DOHH2 (cell line): Measurements from ENCODE around the gene EYA4.

Source experiments
- H3F3A ChIP-seq: fragments of 200-600 bp; sonication (generic), shearing (Covaris generic); 2 replicates; pipeline ENCODE4 v1.6.0; 2016; ENCODE audit warnings: antibody characterized with exemption, mild to moderate bottlenecking; ENCODE audit not compliant: control insufficient read depth, insufficient read depth
- H3K27ac ChIP-seq: fragments of 200-600 bp; sonication (generic); 2 replicates; pipeline ENCODE4 v1.5.1; 2014; ENCODE audit warnings: low read depth, mild to moderate bottlenecking, low read length, moderate library complexity
- H3K27me3 ChIP-seq: fragments of 200-600 bp; sonication (generic); 2 replicates; pipeline ENCODE4 v1.6.1; 2014; ENCODE audit warnings: mild to moderate bottlenecking, low read length, mixed read lengths; ENCODE audit not compliant: control insufficient read depth
- H3K36me3 ChIP-seq: fragments of 200-600 bp; sonication (generic); 2 replicates; pipeline ENCODE4 v1.6.1; 2014; ENCODE audit warnings: mild to moderate bottlenecking, low read length, moderate library complexity, mixed read lengths; ENCODE audit not compliant: control insufficient read depth
- H3K4me1 ChIP-seq: fragments of 200-600 bp; sonication (generic); 2 replicates; pipeline ENCODE4 v1.6.1; 2014; ENCODE audit warnings: mild to moderate bottlenecking, low read length, mixed read lengths; ENCODE audit not compliant: control insufficient read depth
- H3K4me2 ChIP-seq: fragments of 200-600 bp; sonication (generic); 2 replicates; pipeline ENCODE4 v1.6.0; 2014; ENCODE audit warnings: mild to moderate bottlenecking, low read length, moderate library complexity
- H3K4me3 ChIP-seq: fragments of 200-600 bp; sonication (generic); 2 replicates; pipeline ENCODE4 v1.5.1; 2014; ENCODE audit warnings: mild to moderate bottlenecking, low read length, mixed read lengths
- H3K79me2 ChIP-seq: fragments of 200-600 bp; sonication (generic); 2 replicates; pipeline ENCODE4 v1.6.1; 2014; ENCODE audit warnings: mild to moderate bottlenecking, low read length, mixed read lengths; ENCODE audit not compliant: control insufficient read depth
- H3K9me2 ChIP-seq: fragments of 200-600 bp; sonication (generic); replicated peaks from 2 replicates; pipeline ENCODE4 v1.6.1; 2014; ENCODE audit warnings: mild to moderate bottlenecking, low read length, mixed read lengths; ENCODE audit not compliant: control insufficient read depth
- H3K9me3 ChIP-seq: fragments of 200-600 bp; sonication (generic); 2 replicates; pipeline ENCODE4 v1.6.1; 2014; ENCODE audit warnings: antibody characterized with exemption, low read length, mixed read lengths; ENCODE audit not compliant: control insufficient read depth, insufficient read depth
- H4K20me1 ChIP-seq: fragments of 200-600 bp; sonication (generic); 2 replicates; pipeline ENCODE4 v1.6.0; 2014; ENCODE audit warnings: low read depth, mild to moderate bottlenecking, antibody characterized with exemption, low read length, moderate library complexity; ENCODE audit not compliant: control insufficient read depth, insufficient read depth
- EZH2phosphoT487 ChIP-seq: fragments of 200-600 bp; sonication (generic); IDR thresholded peaks from 2 replicates; pipeline ENCODE4 v1.6.1; 2017; ENCODE audit warnings: borderline replicate concordance, mild to moderate bottlenecking, antibody characterized with exemption, low read length, moderate library complexity, mixed read lengths
- TF ChIP-seq, protein P1 (sequence below): fragments of 200-600 bp; sonication (generic); IDR thresholded peaks from one replicate; pipeline ENCODE4 v1.5.1; 2014; ENCODE audit warnings: antibody characterized with exemption, mild to moderate bottlenecking, low read depth, low read length; ENCODE audit not compliant: poor library complexity, severe bottlenecking

EYA4 gene

DNA sequence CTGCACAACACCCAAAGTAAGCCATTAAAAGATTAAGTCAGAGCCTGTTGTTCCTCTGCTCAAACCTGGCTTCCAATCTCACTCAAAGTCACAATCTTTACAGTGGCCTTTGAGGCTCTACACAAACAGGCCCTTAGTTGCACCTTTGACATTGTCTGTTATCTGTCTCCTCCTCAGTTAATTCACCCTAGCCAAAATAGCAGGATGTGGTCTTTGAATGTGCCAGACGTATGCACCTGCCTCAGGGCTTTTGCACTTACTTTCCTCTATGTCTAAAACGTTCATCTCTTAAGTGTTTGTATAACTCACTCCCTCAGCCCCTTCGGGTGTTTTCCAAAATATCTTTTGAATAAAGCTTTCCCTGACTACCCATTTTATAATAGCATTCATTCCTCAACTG is 107.7 kb downstream of the EYA4 start:
- no peaks in the 10 kb centered on the region for H3K27me3 ChIP-seq
- TF ChIP-seq, protein P1, sequence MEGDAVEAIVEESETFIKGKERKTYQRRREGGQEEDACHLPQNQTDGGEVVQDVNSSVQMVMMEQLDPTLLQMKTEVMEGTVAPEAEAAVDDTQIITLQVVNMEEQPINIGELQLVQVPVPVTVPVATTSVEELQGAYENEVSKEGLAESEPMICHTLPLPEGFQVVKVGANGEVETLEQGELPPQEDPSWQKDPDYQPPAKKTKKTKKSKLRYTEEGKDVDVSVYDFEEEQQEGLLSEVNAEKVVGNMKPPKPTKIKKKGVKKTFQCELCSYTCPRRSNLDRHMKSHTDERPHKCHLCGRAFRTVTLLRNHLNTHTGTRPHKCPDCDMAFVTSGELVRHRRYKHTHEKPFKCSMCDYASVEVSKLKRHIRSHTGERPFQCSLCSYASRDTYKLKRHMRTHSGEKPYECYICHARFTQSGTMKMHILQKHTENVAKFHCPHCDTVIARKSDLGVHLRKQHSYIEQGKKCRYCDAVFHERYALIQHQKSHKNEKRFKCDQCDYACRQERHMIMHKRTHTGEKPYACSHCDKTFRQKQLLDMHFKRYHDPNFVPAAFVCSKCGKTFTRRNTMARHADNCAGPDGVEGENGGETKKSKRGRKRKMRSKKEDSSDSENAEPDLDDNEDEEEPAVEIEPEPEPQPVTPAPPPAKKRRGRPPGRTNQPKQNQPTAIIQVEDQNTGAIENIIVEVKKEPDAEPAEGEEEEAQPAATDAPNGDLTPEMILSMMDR: no peak
- TF ChIP-seq EZH2phosphoT487: no peak

DNA sequence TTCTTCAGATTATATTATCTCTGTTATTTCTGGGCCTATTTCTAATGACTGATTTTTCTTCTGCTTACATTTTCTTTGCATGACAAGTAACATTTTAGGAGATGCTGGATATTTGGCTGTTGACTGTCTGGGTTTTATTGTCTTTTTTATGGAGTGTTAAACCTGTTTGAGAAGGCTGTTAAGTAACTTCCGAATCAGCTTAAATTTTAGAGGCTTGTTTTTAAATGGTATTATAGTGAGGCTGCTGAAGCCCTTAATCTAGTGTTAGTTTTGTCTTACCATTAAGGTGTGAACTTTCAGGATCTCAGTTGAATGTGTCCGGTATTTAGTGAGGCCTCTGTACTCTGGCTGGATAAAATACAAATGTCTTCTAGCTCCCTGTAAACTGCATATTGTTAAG is 109.8 kb downstream of the EYA4 start:
- Histone ChIP-seq H3K79me2 (no peaks in the 10 kb centered on the region), H3K4me3 (no peak overlapping the region), H3K4me1 (no peaks in the 10 kb centered on the region), H3K9me3 (no peaks in the 10 kb centered on the region), H3K27ac (no peak overlapping the region), H4K20me1 (no peaks in the 10 kb centered on the region), H3K4me2 (no peak overlapping the region), H3F3A (no peaks in the 10 kb centered on the region), H3K27me3 (no peaks in the 10 kb centered on the region), H3K9me2 (no peaks in the 10 kb centered on the region), H3K36me3 (no peaks in the 10 kb centered on the region)
- TF ChIP-seq, protein P1: no peak
- no peak for TF ChIP-seq EZH2phosphoT487

More for the DNA sequence above, 107.7 kb downstream of the EYA4 start:
- no peaks in the 10 kb centered on the region for H3K36me3 ChIP-seq
- no peak overlapping the region for H3K4me2 ChIP-seq
- H3K9me2 ChIP-seq: no peaks in the 10 kb centered on the region
- no peaks in the 10 kb centered on the region for H4K20me1 ChIP-seq
- H3K27ac ChIP-seq: no peak overlapping the region
- H3K4me1 ChIP-seq: no peaks in the 10 kb centered on the region
- no peak overlapping the region for H3K4me3 ChIP-seq
- H3K79me2 ChIP-seq: no peaks in the 10 kb centered on the region
- H3K9me3 ChIP-seq: no peaks in the 10 kb centered on the region
- H3F3A ChIP-seq: no peaks in the 10 kb centered on the region

DNA sequence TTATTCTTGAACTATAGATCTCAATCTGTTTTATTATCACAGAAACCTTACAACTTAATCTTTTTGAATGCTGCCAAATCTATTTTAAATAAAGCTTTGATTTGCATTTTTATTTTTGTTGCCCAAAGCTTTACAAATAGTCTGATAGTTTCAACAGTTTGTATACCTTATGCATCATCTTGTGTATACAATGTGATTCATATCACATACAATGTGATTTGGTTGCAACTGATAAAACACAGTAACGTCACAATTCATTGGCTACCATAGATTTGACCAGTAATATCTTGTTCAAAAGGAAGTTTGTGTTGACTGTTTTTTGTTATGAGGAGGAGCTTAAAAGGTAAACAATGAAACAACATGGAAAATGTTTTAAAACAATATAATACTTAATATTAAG is 110.9 kb downstream of the EYA4 start:
- no peaks in the 10 kb centered on the region for H3K4me1 ChIP-seq
- no peak overlapping the region for H3K27ac ChIP-seq
- H4K20me1 ChIP-seq: no peaks in the 10 kb centered on the region
- no peaks in the 10 kb centered on the region for H3K27me3 ChIP-seq
- H3F3A ChIP-seq: no peaks in the 10 kb centered on the region
- no peak overlapping the region for H3K4me2 ChIP-seq
- no peaks in the 10 kb centered on the region for H3K9me2 ChIP-seq
- H3K9me3 ChIP-seq: no peaks in the 10 kb centered on the region
- no peaks in the 10 kb centered on the region for H3K79me2 ChIP-seq
- H3K4me3 ChIP-seq: no peak overlapping the region
- no peaks in the 10 kb centered on the region for H3K36me3 ChIP-seq
- TF ChIP-seq, protein P1: no peak
- no peak for TF ChIP-seq EZH2phosphoT487

DNA sequence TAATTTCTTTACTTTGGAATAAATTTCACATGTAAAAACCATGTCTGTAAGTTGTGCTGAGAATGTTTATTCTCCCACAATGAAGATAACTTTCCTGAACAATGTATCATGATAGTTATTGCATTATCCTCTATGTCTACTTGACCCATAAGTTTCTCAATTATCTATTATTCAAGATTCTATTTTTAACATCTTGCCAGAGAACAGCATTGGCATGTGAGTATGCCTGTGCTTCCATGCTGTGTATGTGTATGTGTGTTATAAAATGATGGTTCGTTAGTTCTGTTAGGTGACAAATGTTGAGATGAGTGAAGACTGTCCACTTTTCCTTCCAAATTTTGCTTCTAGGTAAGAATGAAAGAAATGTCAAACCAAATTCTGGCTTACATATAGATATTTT is 111.9 kb downstream of the EYA4 start:
- H3K9me3 ChIP-seq: no peaks in the 10 kb centered on the region
- H4K20me1 ChIP-seq: no peaks in the 10 kb centered on the region
- no peaks in the 10 kb centered on the region for H3F3A ChIP-seq
- no peak overlapping the region for H3K4me2 ChIP-seq
- H3K27ac ChIP-seq: no peak overlapping the region
- H3K79me2 ChIP-seq: no peaks in the 10 kb centered on the region
- H3K4me1 ChIP-seq: no peaks in the 10 kb centered on the region
- TF ChIP-seq EZH2phosphoT487: no peak
- TF ChIP-seq, protein P1: no peak
- H3K4me3 ChIP-seq: no peak overlapping the region
- no peaks in the 10 kb centered on the region for H3K27me3 ChIP-seq
- no peaks in the 10 kb centered on the region for H3K36me3 ChIP-seq
- no peaks in the 10 kb centered on the region for H3K9me2 ChIP-seq
